Activated naive CD4-positive, alpha-beta T cell treated with Interleukin-2 at 50 U/mL for 16 hours (primary cell): ENCODE results near the gene MYG1.
"Not testable (repeated sequence)": the region's sequence is repeated elsewhere in the genome, so short reads cannot be mapped to it uniquely, and the experiment has no call there.

Experiments
- DNase-seq: peaks from one replicate; pipeline ENCODE4 v3.0.0-alpha.2; 2020

MYG1 gene

DNA sequence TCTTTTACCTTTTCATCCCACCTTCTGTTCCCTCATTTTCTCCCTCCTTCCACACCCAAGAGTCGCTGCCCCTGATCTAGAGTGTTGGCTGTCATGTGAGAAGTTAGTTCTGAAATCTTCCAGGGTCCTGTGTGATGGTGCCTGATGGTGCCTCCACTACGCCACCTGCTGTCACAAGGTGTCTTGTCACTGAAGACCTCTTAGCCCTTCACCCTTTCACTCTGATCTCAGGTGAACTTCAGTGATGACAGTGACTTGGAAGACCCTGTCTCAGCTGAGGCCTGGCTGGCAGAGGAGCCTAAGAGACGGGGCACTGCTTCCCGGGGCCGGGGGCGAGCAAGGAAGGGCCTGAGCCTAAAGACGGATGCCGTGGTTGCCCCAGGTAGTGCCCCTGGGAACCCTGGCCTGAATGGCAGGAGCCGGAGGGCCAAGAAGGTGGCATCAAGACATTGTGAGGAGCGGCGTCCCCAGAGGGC is 11.7 kb upstream of the MYG1 start:
- peak; percentile 77 for DNase-seq

DNA sequence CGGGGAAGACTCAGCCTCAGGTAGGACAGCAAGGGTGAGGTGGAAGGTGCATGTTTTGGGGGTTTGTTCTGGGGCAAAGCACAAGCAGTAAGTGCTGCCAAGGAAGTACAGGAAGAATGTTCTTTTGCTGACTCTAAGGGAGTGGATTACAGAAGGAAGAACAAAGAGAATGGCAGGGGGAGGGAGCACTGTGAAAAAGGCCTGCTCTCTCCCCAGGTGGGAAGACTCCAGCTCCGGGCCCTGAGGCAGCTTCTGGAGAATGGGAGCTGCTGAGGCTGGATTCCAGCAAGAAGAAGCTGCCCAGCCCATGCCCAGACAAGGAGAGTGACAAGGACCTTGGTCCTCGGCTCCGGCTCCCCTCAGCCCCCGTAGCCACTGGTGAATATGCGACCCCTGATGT is 11.2 kb upstream of the MYG1 start:
- DNase-seq, result no peak

- no peak for DNase-seq
Observed at GRCh38 chr12:53289891-53290290, 9.6 kb upstream of the MYG1 start.

GRCh38 chr12:53290661-53291060 is 8.8 kb upstream of the MYG1 start:
- no peak for DNase-seq

GRCh38 chr12:53292426-53292825 is 7.1 kb upstream of the MYG1 start:
- no peak for DNase-seq

- DNase-seq, result peak; percentile 89
Observed at GRCh38 chr12:53295070-53295890, 4.2 kb upstream of the MYG1 start, which contains the start of gene PFDN5. PFDN5 (plus strand) TSS chr12:53295542; CDS start chr12:53295568, 26 bp downstream.

- DNase-seq, result no peak
Observed at GRCh38 chr12:53295891-53296219, 3.6 kb upstream of the MYG1 start.

- not testable (repeated sequence) for DNase-seq
Observed at GRCh38 chr12:53297106-53297505, 2.4 kb upstream of the MYG1 start.

DNA sequence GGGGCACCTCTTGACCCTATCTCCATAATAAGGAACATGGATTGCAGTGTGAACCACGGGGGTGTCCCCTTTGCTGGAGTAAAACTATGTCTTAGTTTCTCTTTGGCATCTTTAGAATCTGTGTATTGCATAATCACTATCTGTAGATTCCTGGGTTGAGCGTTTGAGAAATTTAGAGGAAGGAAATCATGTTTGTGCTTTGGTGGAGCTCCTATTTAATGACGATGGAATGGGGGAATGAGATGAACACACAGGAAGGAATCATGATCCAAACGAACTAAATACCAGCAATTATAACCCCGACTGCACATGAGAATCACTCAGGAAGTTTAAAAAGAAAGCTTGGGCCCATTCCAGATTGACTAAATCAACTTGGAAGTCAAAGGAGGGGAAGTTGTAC is 1.3 kb upstream of the MYG1 start:
- DNase-seq, result no peak

GRCh38 chr12:53299101-53299453 is 418 bp upstream of the MYG1 start:
- DNase-seq, result peak; percentile 45

DNA sequence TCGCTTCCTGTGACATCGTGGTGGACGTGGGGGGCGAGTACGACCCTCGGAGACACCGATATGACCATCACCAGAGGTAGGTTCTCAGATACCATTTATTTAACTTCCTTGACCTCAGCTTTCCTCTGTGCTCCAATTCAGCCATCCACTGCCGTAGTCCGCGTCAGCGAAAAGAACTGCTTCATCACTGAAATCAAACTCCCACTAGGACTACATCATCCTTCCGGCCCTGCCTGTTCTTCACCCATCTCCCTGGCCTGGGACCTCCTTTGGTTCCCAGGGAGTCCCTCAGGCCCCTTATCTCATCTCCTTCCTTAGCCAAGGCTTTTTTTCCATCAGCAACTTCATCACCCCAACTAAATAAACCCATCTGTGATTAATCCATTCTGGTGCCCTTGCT is 692 bp downstream of the MYG1 start:
- DNase-seq, result peak; percentile 34

DNA sequence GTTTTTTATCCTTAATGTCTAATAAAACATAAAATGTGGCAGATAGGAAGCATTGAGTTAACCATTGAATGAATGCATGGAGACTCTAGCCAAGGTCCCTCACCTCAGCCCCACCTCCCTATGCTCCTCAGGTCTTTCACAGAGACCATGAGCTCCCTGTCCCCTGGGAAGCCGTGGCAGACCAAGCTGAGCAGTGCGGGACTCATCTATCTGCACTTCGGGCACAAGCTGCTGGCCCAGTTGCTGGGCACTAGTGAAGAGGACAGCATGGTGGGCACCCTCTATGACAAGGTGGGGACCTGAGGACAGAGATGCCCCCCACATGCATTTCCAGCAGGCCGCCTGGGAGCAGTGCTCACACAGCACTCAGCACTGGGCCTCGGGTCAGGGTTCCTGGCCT is 3.4 kb downstream of the MYG1 start:
- no peak for DNase-seq

GRCh38 chr12:53306826-53307225 is 7.3 kb downstream of the MYG1 start:
- DNase-seq, result no peak

- DNase-seq, result no peak
Observed at GRCh38 chr12:53308276-53308675, 8.8 kb downstream of the MYG1 start.

DNA sequence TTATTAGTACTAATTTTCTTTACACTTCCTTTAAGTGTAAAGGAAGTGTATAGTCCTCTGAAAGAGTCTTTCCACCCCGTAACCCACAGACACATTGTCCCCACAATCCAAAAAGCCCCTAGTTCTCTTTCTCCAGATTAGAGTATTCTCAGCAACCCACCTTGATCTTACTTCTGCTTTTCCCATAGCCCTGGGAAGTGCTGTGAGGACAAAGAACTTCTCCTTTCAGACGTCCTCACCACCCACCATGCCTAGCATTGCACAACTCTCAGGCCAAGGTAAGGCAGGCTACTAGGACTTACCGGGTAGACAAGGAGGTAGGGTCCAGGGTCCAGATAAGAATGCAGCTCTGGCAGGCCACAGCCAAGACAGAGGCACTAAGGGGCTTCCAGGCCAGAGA is 14.5 kb downstream of the MYG1 start:
- no peak for DNase-seq

- no peak for DNase-seq
Observed at GRCh38 chr12:53320352-53321195, 21.1 kb downstream of the MYG1 start.

- DNase-seq, result peak; percentile 66
Observed at GRCh38 chr12:53324113-53324778, 24.8 kb downstream of the MYG1 start.

- peak; percentile 90 for DNase-seq
Observed at GRCh38 chr12:53324779-53325510, 25.4 kb downstream of the MYG1 start.

DNA sequence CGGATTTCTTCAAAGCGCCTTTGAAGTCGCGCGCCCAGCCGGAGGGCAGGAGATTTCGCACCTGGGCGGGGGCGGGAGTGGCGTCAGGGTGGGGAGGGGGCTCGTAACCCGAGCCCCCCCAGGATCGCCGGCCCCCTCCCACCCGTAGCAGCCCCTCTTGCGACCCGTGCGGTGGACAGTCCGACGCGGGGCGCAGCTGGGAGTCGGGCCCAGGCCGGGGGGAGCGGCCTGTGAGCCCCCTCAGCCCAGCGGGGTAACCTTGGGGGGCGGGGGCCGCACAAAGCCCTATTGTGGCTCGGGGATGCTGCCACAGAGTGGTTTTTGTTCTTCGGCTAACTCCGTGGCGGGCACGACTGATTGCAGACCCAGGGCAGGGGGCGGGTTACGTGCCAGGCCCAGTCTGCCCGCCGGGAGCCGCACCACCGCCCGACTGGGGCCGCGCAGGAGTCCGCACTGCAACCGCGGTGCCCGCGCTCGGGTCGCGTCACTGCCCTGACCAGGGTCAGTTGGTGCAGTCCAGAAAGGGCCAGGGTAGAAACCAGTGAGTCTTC is 26.1 kb downstream of the MYG1 start:
- DNase-seq, result peak; percentile 24

- no peak for DNase-seq
Observed at GRCh38 chr12:53326460-53327185, 27.1 kb downstream of the MYG1 start.

- DNase-seq, result no peak
Observed at GRCh38 chr12:53327435-53328042, 28.0 kb downstream of the MYG1 start.
